Fibroblast of mammary gland (primary cell): ENCODE measurements around the gene AKAP6.
A peak's percentile ranks its signal among the peaks of the same experiment; 100 is the strongest.

Experiments used
- DNase-seq: peaks from one replicate; pipeline ENCODE4 v3.0.0-alpha.2; 2010; ENCODE audit warnings: low read depth
- H3K4me3 ChIP-seq: 2 replicates; pipeline ENCODE4 v1.5.1; 2011; ENCODE audit warnings: low read depth, mild to moderate bottlenecking, low read length, moderate library complexity; ENCODE audit not compliant: control insufficient read depth
- CTCF ChIP-seq: conservative IDR thresholded peaks from 2 replicates; pipeline ENCODE4 v1.5.1; 2011; ENCODE audit warnings: low read depth, low read length, inconsistent platforms; ENCODE audit not compliant: control insufficient read depth, insufficient read depth

AKAP6 gene

DNA sequence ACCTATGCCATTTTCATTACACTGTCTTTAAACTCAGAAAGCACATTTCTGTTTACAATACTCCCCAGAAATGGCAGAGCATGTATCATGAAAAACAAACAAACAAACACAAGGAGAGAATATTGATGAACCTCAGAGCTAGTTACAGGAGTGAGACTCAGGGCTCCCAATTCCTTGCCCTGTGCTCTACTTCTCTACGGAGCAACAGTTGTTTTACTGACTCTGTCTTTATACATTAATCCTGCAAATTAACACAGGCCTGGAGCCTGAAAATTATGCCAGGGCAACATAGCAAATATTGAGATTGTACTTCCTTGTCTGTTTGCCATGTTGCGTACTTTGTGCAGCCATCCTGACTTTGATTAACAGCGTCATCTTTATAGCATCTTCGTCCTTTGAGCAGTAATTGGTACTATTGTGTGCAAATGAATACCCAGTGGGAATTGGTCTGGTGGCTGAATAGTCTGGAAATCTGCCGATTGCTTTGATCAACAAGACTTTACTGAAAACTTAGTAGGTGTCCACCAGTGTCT is 15.2 kb upstream of the AKAP6 start:
- no peak for TF ChIP-seq CTCF
- H3K4me3 ChIP-seq, result no peak overlapping the region
- no peak for DNase-seq

GRCh38 chr14:32318087-32318795 is 10.9 kb upstream of the AKAP6 start:
- H3K4me3 ChIP-seq, result no peak overlapping the region
- DNase-seq, result no peak
- TF ChIP-seq CTCF, result no peak

DNA sequence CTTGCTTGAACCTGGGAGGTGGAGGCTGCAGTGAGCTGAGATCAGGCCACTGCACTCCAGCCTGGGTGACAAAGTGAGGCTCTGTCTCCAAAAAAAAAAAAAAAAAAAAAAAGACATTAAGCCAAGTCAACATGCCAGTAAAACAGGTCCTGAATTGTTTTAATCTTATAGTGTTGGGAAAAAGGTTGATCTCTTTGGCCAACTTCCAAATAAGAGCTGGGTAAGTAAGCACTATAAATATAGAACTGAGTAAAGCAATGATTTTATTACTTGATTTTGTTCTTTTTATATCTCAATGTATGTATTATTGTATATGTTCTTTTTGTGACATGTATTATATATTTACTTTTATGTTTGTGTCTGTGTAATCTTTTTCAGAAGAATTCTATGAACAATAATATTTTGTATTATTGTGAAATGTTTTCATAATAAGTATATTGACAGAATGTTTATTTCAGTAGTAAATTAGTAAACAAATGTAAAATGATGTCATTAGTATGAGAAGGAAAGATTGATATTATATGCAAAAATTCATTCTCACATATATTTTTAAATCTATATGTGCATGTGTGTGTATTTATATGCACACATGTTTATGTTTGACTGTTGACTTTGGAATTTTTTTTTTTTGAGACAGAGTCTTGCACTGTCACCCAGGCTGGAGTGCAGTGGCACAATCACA is 9.6 kb upstream of the AKAP6 start:
- TF ChIP-seq CTCF, result no peak
- H3K4me3 ChIP-seq, result no peak overlapping the region
- DNase-seq, result peak; percentile 50

GRCh38 chr14:32324601-32325000 is 4.5 kb upstream of the AKAP6 start:
- no peak for TF ChIP-seq CTCF
- no peak overlapping the region for H3K4me3 ChIP-seq
- DNase-seq, result peak; percentile 31

GRCh38 chr14:32327255-32327961 is 1.7 kb upstream of the AKAP6 start:
- TF ChIP-seq CTCF, result no peak
- no peak for DNase-seq
- no peak overlapping the region for H3K4me3 ChIP-seq

DNA sequence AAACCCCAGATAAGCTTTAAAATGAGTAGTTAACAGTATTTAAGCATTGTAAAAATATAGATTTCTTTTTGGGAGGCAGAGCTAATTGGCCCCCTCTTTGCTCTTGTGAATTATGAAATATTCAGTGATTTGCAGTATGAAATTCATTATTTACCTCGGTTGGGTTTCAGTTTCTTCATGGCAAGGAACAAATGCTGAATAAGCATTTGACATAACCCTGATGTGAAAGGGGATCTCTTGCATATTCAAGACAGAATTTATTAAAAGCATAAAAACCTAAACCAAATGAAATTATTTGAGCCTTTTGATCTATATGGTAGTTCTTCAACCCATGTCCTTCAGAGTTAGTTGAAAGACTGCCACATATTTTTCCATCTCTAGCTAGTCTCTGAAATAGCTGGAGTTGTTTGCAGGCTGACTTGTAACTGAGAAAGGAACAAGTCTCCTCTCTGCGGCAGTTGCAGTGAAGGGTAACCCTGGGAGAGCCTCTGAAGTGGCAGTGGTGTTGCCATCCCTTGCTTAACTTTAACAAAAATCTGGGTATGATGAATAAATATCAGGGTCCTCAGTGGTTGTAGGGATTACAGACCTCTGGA is 690 bp downstream of the AKAP6 start:
- no peak for DNase-seq
- no peak for TF ChIP-seq CTCF
- no peak overlapping the region for H3K4me3 ChIP-seq
